ENCODE data around the gene DNAJB13. TPM values are rescaled to one million over a fixed set of nuclear protein-coding genes. Genes with fewer than 3 reads are reported as not detected.

DNAJB13 gene
- 0.15 TPM for polyA plus RNA-seq (2012; ENCODE audit: low read depth, missing spikeins)

DNA sequence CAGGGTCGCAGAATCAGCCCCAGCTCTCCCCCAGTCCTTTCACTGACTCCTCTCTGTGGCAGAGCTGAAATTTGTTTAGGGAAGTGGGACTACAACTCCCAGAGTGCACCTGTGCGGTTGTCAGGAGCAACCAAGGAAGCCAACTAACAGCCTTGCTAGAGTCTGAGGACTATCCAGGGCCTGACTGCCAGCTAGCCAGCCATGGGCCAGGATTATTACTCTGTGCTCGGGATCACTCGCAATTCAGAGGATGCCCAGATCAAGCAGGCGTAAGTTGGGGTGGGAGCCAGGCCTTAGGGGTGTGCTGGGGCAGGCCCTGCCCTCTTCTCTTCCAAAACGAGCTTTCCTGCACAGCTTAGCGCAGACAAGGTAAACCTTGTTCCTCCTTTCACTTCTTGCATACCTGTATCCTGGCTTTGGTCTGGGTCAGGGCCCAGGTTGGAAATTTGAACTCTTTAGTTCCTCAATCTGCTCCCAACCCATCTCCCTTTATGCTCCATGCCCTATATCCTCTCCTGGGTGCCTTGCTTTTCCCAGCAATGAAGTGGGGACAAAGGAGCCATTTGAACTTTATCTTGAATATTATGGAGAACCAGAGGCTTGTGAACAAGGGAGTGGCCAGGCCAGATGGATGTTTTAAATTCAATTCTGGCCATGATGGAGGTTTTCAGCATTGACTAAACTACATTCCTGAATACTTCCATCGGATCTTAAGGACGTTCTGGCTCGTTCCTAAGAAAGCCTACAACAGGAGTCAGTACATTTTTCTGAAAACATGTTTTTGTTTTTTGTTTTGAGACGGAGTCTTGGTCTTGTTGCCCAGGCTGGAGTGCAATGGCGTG is at the start of gene DNAJB13:
DNAJB13 (plus strand) TSS at position 158 of the 842 bp plus-strand sequence; CDS start at position 202, 44 bp downstream.
- DNase-seq (ENCODE audit: insufficient read length, low spot score) (peak; percentile 70), FAIRE-seq (peak; percentile 90)
- TF ChIP-seq SPI1 (IDR thresholded peaks at IDR 0.05; ENCODE audit: low read depth, low read length) (peak; percentile 76), PAX5 (IDR thresholded peaks at IDR 0.05; ENCODE audit: insufficient read depth, low read length, severe bottlenecking) (no peak)

DNA sequence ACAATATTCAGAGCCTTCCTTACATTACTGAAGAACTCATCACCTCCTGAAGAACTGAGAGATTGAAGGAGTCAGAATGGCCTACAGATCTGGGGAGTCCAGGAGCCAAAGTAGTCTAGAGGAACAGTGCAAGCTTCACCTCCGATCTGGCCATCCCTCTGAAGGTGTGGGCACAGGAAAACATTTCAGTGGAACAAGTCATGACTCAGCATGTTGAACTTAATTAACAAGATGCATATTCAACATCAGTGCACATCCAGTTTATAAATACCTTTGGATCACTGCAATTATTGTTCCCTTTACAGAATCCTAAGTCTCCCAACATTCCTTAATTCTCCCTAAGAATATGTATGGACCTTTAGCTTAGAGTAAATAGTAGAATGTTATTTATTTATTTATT is 48.5 kb upstream of the DNAJB13 start:
- no peak for FAIRE-seq
- DNase-seq (ENCODE audit: insufficient read length, low spot score), result no peak
- TF ChIP-seq POU2F2 (IDR thresholded peaks at IDR 0.05; ENCODE audit: low read depth, low read length) (no peak), POLR2AphosphoS5 (IDR thresholded peaks at IDR 0.05; ENCODE audit: low read depth, low read length) (no peak), PAX5 (IDR thresholded peaks at IDR 0.05; ENCODE audit: insufficient read depth, low read length, severe bottlenecking) (no peak), POLR2A (IDR thresholded peaks at IDR 0.05; ENCODE audit: low read depth, low read length) (no peak)

- no peak for FAIRE-seq
- no peak for DNase-seq (ENCODE audit: insufficient read length, low spot score)
- TF ChIP-seq PAX5 (IDR thresholded peaks at IDR 0.05; ENCODE audit: insufficient read depth, low read length, severe bottlenecking) (no peak), TAF1 (IDR thresholded peaks at IDR 0.05; ENCODE audit: low read depth, low read length) (no peak), POU2F2 (IDR thresholded peaks at IDR 0.05; ENCODE audit: low read depth, low read length) (no peak), SPI1 (IDR thresholded peaks at IDR 0.05; ENCODE audit: low read depth, low read length) (no peak), POLR2AphosphoS5 (IDR thresholded peaks at IDR 0.05; ENCODE audit: low read depth, low read length) (no peak), POLR2A (IDR thresholded peaks at IDR 0.05; ENCODE audit: low read depth, low read length) (no peak)
These were observed 43.6 kb upstream of the DNAJB13 start for GRCh38 chr11:73907191-73907590.

- DNase-seq (ENCODE audit: insufficient read length, low spot score), result no peak
- TF ChIP-seq POLR2A (IDR thresholded peaks at IDR 0.05; ENCODE audit: low read depth, low read length), result no peak
- no peak for TF ChIP-seq POU2F2 (IDR thresholded peaks at IDR 0.05; ENCODE audit: low read depth, low read length)
- TF ChIP-seq POLR2AphosphoS5 (IDR thresholded peaks at IDR 0.05; ENCODE audit: low read depth, low read length), result no peak
- TF ChIP-seq SPI1 (IDR thresholded peaks at IDR 0.05; ENCODE audit: low read depth, low read length), result no peak
- no peak for FAIRE-seq
These were observed 38.8 kb upstream of the DNAJB13 start for GRCh38 chr11:73912026-73912425.

DNA sequence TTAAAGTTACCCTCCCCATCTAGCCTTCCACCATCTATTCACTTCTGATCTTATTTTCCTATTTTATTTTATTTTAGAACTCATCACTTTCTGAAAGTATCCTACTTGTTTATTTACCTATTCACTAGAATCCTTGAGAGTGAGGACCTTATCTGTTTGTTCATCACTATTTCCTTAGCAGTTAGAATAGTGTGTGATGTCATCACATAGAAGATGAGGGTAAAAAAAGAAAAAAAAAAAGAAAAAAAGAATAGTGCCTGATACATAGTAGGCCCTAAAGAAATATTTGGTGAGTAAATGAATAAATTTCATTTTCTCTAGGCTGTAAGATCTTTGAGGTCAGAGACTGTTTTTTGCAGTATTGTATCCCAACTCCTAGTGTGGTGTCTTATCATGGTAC is 37.4 kb upstream of the DNAJB13 start:
- TF ChIP-seq POLR2AphosphoS5 (IDR thresholded peaks at IDR 0.05; ENCODE audit: low read depth, low read length) (no peak), POU2F2 (IDR thresholded peaks at IDR 0.05; ENCODE audit: low read depth, low read length) (no peak), TAF1 (IDR thresholded peaks at IDR 0.05; ENCODE audit: low read depth, low read length) (no peak), PAX5 (IDR thresholded peaks at IDR 0.05; ENCODE audit: insufficient read depth, low read length, severe bottlenecking) (no peak), SPI1 (IDR thresholded peaks at IDR 0.05; ENCODE audit: low read depth, low read length) (no peak), POLR2A (IDR thresholded peaks at IDR 0.05; ENCODE audit: low read depth, low read length) (no peak)
- FAIRE-seq, result no peak
- no peak for DNase-seq (ENCODE audit: insufficient read length, low spot score)

GRCh38 chr11:73914284-73914683 is 36.5 kb upstream of the DNAJB13 start:
- FAIRE-seq, result no peak
- TF ChIP-seq POU2F2 (IDR thresholded peaks at IDR 0.05; ENCODE audit: low read depth, low read length) (no peak), POLR2AphosphoS5 (IDR thresholded peaks at IDR 0.05; ENCODE audit: low read depth, low read length) (no peak), POLR2A (IDR thresholded peaks at IDR 0.05; ENCODE audit: low read depth, low read length) (no peak), SPI1 (IDR thresholded peaks at IDR 0.05; ENCODE audit: low read depth, low read length) (no peak), TAF1 (IDR thresholded peaks at IDR 0.05; ENCODE audit: low read depth, low read length) (no peak), PAX5 (IDR thresholded peaks at IDR 0.05; ENCODE audit: insufficient read depth, low read length, severe bottlenecking) (no peak)
- no peak for DNase-seq (ENCODE audit: insufficient read length, low spot score)

- DNase-seq (ENCODE audit: insufficient read length, low spot score) (no peak), FAIRE-seq (no peak)
- no peak for TF ChIP-seq POLR2AphosphoS5 (IDR thresholded peaks at IDR 0.05; ENCODE audit: low read depth, low read length)
- TF ChIP-seq PAX5 (IDR thresholded peaks at IDR 0.05; ENCODE audit: insufficient read depth, low read length, severe bottlenecking), result no peak
- TF ChIP-seq SPI1 (IDR thresholded peaks at IDR 0.05; ENCODE audit: low read depth, low read length), result no peak
- TF ChIP-seq POU2F2 (IDR thresholded peaks at IDR 0.05; ENCODE audit: low read depth, low read length), result no peak
These were observed 34.4 kb upstream of the DNAJB13 start for GRCh38 chr11:73916435-73916834.

GRCh38 chr11:73921180-73921579 is 29.6 kb upstream of the DNAJB13 start:
- TF ChIP-seq POLR2A (IDR thresholded peaks at IDR 0.05; ENCODE audit: low read depth, low read length) (no peak), SPI1 (IDR thresholded peaks at IDR 0.05; ENCODE audit: low read depth, low read length) (no peak), TAF1 (IDR thresholded peaks at IDR 0.05; ENCODE audit: low read depth, low read length) (no peak), POLR2AphosphoS5 (IDR thresholded peaks at IDR 0.05; ENCODE audit: low read depth, low read length) (no peak), POU2F2 (IDR thresholded peaks at IDR 0.05; ENCODE audit: low read depth, low read length) (no peak), PAX5 (IDR thresholded peaks at IDR 0.05; ENCODE audit: insufficient read depth, low read length, severe bottlenecking) (no peak)
- DNase-seq (ENCODE audit: insufficient read length, low spot score) (no peak), FAIRE-seq (no peak)

GRCh38 chr11:73929388-73929787 is 21.4 kb upstream of the DNAJB13 start:
- TF ChIP-seq TAF1 (IDR thresholded peaks at IDR 0.05; ENCODE audit: low read depth, low read length) (no peak), POU2F2 (IDR thresholded peaks at IDR 0.05; ENCODE audit: low read depth, low read length) (no peak), SPI1 (IDR thresholded peaks at IDR 0.05; ENCODE audit: low read depth, low read length) (no peak), POLR2A (IDR thresholded peaks at IDR 0.05; ENCODE audit: low read depth, low read length) (no peak)
- DNase-seq (ENCODE audit: insufficient read length, low spot score) (no peak), FAIRE-seq (no peak)

- peak; percentile 47 for FAIRE-seq
- no peak for TF ChIP-seq PAX5 (IDR thresholded peaks at IDR 0.05; ENCODE audit: insufficient read depth, low read length, severe bottlenecking)
- no peak for TF ChIP-seq TAF1 (IDR thresholded peaks at IDR 0.05; ENCODE audit: low read depth, low read length)
- no peak for TF ChIP-seq SPI1 (IDR thresholded peaks at IDR 0.05; ENCODE audit: low read depth, low read length)
- no peak for TF ChIP-seq POLR2AphosphoS5 (IDR thresholded peaks at IDR 0.05; ENCODE audit: low read depth, low read length)
- TF ChIP-seq POLR2A (IDR thresholded peaks at IDR 0.05; ENCODE audit: low read depth, low read length), result no peak
- no peak for TF ChIP-seq POU2F2 (IDR thresholded peaks at IDR 0.05; ENCODE audit: low read depth, low read length)
- DNase-seq (ENCODE audit: insufficient read length, low spot score), result no peak
These were observed 19.7 kb upstream of the DNAJB13 start for GRCh38 chr11:73931039-73931645.

All from GM12891 (cell line).